ENCODE data around the gene MAP7. TPM values are rescaled to one million over a fixed set of nuclear protein-coding genes. Genes with fewer than 3 reads are reported as not detected.
"Not testable (repeated sequence)": the region's sequence is repeated elsewhere in the genome, so short reads cannot be mapped to it uniquely, and the experiment has no call there.

MAP7 gene
- total RNA-seq, 6 experiments from 2014 or later: 0.14 to 0.65 (median 0.51) TPM

GRCh38 chr6:136401749-136402148, 148.5 kb downstream of the MAP7 start:
- H3K9me3 Mint-ChIP-seq: no peaks in the 10 kb centered on the region
- H3K27ac Mint-ChIP-seq: peak overlapping the region; percentile 84
- DNase-seq: peak; percentile 41
- H3K4me3 Mint-ChIP-seq: peak overlapping the region; percentile 62; the same call in 1 of the 2 replicates
- no peaks in the 10 kb centered on the region; the same call in 1 of the 2 replicates for H3K27me3 Mint-ChIP-seq (ENCODE audit: insufficient read depth)
- peaks cover 33% of the 10 kb centered on the region for H3K4me1 Mint-ChIP-seq (ENCODE audit: low read depth)
- no peak for TF ChIP-seq CTCF (IDR thresholded peaks at IDR 0.05)
- H3K36me3 Mint-ChIP-seq (ENCODE audit: low read depth): no peaks in the 10 kb centered on the region

- DNase-seq; H3K4me3 Mint-ChIP-seq; H3K27ac Mint-ChIP-seq; H3K36me3 Mint-ChIP-seq (ENCODE audit: low read depth); H3K27me3 Mint-ChIP-seq (ENCODE audit: insufficient read depth); H3K9me3 Mint-ChIP-seq: not testable (repeated sequence)
- H3K4me1 Mint-ChIP-seq (ENCODE audit: low read depth): peaks cover 33% of the 10 kb centered on the region
These were observed 149.0 kb downstream of the MAP7 start for GRCh38 chr6:136401236-136401635.

GRCh38 chr6:136398453-136398852, 151.8 kb downstream of the MAP7 start:
- DNase-seq: no peak
- Mint-ChIP-seq H3K27me3 (ENCODE audit: insufficient read depth) (no peaks in the 10 kb centered on the region), H3K4me1 (ENCODE audit: low read depth) (peaks cover 19% of the 10 kb centered on the region), H3K27ac (no peak overlapping the region), H3K36me3 (ENCODE audit: low read depth) (no peaks in the 10 kb centered on the region), H3K4me3 (no peak overlapping the region), H3K9me3 (no peaks in the 10 kb centered on the region)
- TF ChIP-seq CTCF (IDR thresholded peaks at IDR 0.05): no peak

GRCh38 chr6:136396908-136397307, 153.3 kb downstream of the MAP7 start:
- Mint-ChIP-seq H3K27me3 (ENCODE audit: insufficient read depth) (no peaks in the 10 kb centered on the region), H3K27ac (no peak overlapping the region), H3K9me3 (no peaks in the 10 kb centered on the region), H3K36me3 (ENCODE audit: low read depth) (no peaks in the 10 kb centered on the region), H3K4me3 (no peak overlapping the region), H3K4me1 (ENCODE audit: low read depth) (peaks cover 5% of the 10 kb centered on the region)
- no peak for TF ChIP-seq CTCF (IDR thresholded peaks at IDR 0.05)
- DNase-seq: no peak

- H3K27ac Mint-ChIP-seq; H3K9me3 Mint-ChIP-seq; DNase-seq; H3K4me3 Mint-ChIP-seq; H3K4me1 Mint-ChIP-seq (ENCODE audit: low read depth); H3K27me3 Mint-ChIP-seq (ENCODE audit: insufficient read depth); H3K36me3 Mint-ChIP-seq (ENCODE audit: low read depth): not testable (repeated sequence)
These were observed 159.3 kb downstream of the MAP7 start for GRCh38 chr6:136390959-136391358.

GRCh38 chr6:136387316-136387715, 162.9 kb downstream of the MAP7 start:
- DNase-seq: no peak
- no peak for TF ChIP-seq CTCF (IDR thresholded peaks at IDR 0.05)
- no peak overlapping the region for H3K4me3 Mint-ChIP-seq
- no peaks in the 10 kb centered on the region for H3K9me3 Mint-ChIP-seq
- no peaks in the 10 kb centered on the region for H3K4me1 Mint-ChIP-seq (ENCODE audit: low read depth)
- H3K27ac Mint-ChIP-seq: no peak overlapping the region
- H3K27me3 Mint-ChIP-seq (ENCODE audit: insufficient read depth): no peaks in the 10 kb centered on the region; the same call in 1 of the 2 replicates
- no peaks in the 10 kb centered on the region for H3K36me3 Mint-ChIP-seq (ENCODE audit: low read depth)

All from HFFc6 (cell line).